Upper lobe of left lung (tissue), 4 donors: Measurements from ENCODE around the gene CIAO2A.
"Not testable (repeated sequence)": the region's sequence is repeated elsewhere in the genome, so short reads cannot be mapped to it uniquely, and the experiment has no call there.

Experiments
- CTCF ChIP-seq, 6 experiments: fragments of 450-650 bp in 4 of 6; fragments of 200-600 bp in 2 of 6; sonication (generic) in 2 of 6; IDR thresholded peaks; one replicate each; pipeline ENCODE4 v1.5.1; 2016 to 2019; ENCODE audit warnings: antibody characterized with exemption in 6 of 6
- EP300 ChIP-seq, 4 donors: sonication (generic); formaldehyde crosslinking; IDR thresholded peaks; one replicate each; pipeline ENCODE4 v1.5.1; 2017; ENCODE audit warnings: antibody characterized with exemption in 4 of 4, control low read depth in 2 of 4
- POLR2A ChIP-seq, 4 donors: fragments of 450-650 bp; IDR thresholded peaks; one replicate each; pipeline ENCODE4 v1.5.1; 2016 to 2017; ENCODE audit warnings: antibody characterized with exemption in 4 of 4, mild to moderate bottlenecking in 2 of 4

- not testable (repeated sequence) for TF ChIP-seq POLR2A, EP300, CTCF (IDR thresholded peaks at IDR 0.05)
Measured at GRCh38 chr15:64059104-64059503, 34.5 kb downstream of the CIAO2A start.
